ENCODE data around the gene GREB1L.
A peak's percentile ranks its signal among the peaks of the same experiment; 100 is the strongest.

DNA sequence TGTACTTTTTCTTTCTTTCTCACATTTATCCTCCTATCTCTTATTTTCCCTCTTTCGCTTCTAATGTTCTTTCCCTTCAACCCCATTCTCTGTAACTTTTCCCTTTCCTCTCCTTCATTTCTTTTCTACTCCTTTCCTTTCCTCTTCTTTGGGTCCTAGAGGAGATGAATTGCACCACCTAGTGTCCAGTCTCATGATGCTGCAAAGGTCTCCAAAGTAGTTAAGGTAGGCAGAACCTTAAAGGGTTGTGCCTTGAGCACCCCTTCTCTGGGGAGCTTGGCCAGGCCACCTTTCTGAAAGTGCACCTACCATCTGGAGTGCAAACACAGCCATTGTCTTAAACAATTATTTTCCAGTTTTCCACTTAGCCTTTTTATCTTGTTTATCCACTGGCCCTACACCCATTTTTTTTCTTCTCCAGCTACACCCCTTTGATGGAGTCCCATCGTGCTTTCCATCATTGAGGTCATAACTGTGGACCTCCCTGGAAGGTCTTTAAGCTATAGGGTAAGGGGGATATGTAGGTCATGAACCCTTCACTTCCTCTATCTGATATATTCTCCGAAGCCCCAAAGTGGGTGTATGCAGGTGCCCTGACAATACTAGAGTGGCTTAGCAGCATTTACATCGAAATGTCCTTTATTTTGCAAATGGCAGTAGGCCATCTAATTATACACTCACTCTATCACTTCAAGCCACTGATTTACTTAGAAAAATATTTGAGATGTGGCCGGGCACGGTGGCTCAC lies 202.6 kb downstream of the GREB1L start:
- peak; percentile 84 to 87 for TF ChIP-seq CTCF (conservative IDR thresholded peaks at IDR 0.05 in 1 of 2, IDR thresholded peaks at IDR 0.05 in 1 of 2; ENCODE audit: low read depth in 1 of 2, low read length in 2 of 2)
- no peak for TF ChIP-seq EZH2 (IDR thresholded peaks at IDR 0.05; ENCODE audit: low read length, missing control alignments)

Data from fibroblast of lung (primary cell).